ENCODE data around the gene TSC22D2. TPM values are rescaled to one million over a fixed set of nuclear protein-coding genes. Genes with fewer than 3 reads are reported as not detected.

The TSC22D2 gene
- total RNA-seq, 1 experiment from 2014 or later, result 43.1 TPM

DNA sequence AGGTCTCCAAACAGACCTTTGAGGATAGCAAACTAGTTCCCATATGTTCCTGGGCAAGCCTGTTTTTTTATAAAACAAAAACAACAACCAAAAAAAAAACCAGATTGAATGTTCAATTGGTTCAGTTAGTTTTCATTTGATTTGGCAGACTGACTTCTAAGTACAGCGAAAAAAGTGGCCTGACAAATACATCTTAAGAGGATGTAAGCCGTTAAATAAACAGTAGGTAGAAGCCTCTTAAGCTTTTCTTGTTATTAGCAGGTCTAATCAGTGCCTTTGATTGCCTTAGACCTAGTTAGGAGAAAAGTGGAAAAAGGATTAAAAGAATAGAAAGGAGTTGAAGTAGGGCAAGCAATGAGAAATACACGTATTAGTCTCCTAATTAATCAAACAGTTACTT, 13.2 kb downstream of the TSC22D2 start:
- H3K27ac ChIP-seq (ENCODE audit: low read length), result no peak overlapping the region
- peaks cover 73% of the 10 kb centered on the region for H3K4me1 ChIP-seq (ENCODE audit: control insufficient read depth, insufficient read depth, low read length)
- BruUV-seq (replicated peaks), result no TSS peak
- H3K27me3 ChIP-seq (ENCODE audit: control insufficient read depth, insufficient read depth, low read length), result no peaks in the 10 kb centered on the region
- intact Hi-C loops (cut with micrococcal nuclease; ENCODE audit: unreplicated experiment) (no loop called here), in situ Hi-C loops (cut with HindIII; ENCODE audit: low pct_unique_long_range_greater_than_20kb, low sequenced_read_pairs) (no loop called here)
- ChIA-PET CTCF (no interaction called here), POLR2A (interaction anchor here (0.7 to 1.0 kb wide), 2 partner anchors 9 to 182 kb away, joined by 3 to 4 read pairs; no protein-coding TSS in a partner anchor)
- TF ChIP-seq POLR2AphosphoS5 (IDR thresholded peaks at IDR 0.05; ENCODE audit: low read depth, low read length) (no peak), TCF7L2 (IDR thresholded peaks at IDR 0.05; ENCODE audit: low read depth, low read length) (no peak), SIN3A (IDR thresholded peaks at IDR 0.05; ENCODE audit: borderline replicate concordance, insufficient read depth, low read depth, low read length) (no peak)
- TF ChIP-seq, protein P1, sequence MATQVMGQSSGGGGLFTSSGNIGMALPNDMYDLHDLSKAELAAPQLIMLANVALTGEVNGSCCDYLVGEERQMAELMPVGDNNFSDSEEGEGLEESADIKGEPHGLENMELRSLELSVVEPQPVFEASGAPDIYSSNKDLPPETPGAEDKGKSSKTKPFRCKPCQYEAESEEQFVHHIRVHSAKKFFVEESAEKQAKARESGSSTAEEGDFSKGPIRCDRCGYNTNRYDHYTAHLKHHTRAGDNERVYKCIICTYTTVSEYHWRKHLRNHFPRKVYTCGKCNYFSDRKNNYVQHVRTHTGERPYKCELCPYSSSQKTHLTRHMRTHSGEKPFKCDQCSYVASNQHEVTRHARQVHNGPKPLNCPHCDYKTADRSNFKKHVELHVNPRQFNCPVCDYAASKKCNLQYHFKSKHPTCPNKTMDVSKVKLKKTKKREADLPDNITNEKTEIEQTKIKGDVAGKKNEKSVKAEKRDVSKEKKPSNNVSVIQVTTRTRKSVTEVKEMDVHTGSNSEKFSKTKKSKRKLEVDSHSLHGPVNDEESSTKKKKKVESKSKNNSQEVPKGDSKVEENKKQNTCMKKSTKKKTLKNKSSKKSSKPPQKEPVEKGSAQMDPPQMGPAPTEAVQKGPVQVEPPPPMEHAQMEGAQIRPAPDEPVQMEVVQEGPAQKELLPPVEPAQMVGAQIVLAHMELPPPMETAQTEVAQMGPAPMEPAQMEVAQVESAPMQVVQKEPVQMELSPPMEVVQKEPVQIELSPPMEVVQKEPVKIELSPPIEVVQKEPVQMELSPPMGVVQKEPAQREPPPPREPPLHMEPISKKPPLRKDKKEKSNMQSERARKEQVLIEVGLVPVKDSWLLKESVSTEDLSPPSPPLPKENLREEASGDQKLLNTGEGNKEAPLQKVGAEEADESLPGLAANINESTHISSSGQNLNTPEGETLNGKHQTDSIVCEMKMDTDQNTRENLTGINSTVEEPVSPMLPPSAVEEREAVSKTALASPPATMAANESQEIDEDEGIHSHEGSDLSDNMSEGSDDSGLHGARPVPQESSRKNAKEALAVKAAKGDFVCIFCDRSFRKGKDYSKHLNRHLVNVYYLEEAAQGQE (IDR thresholded peaks at IDR 0.05; ENCODE audit: insufficient read depth in 1 of 2, low read depth in 2 of 2, low read length in 1 of 2), result no peak
- TF ChIP-seq, protein P2, sequence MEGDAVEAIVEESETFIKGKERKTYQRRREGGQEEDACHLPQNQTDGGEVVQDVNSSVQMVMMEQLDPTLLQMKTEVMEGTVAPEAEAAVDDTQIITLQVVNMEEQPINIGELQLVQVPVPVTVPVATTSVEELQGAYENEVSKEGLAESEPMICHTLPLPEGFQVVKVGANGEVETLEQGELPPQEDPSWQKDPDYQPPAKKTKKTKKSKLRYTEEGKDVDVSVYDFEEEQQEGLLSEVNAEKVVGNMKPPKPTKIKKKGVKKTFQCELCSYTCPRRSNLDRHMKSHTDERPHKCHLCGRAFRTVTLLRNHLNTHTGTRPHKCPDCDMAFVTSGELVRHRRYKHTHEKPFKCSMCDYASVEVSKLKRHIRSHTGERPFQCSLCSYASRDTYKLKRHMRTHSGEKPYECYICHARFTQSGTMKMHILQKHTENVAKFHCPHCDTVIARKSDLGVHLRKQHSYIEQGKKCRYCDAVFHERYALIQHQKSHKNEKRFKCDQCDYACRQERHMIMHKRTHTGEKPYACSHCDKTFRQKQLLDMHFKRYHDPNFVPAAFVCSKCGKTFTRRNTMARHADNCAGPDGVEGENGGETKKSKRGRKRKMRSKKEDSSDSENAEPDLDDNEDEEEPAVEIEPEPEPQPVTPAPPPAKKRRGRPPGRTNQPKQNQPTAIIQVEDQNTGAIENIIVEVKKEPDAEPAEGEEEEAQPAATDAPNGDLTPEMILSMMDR (IDR thresholded peaks at IDR 0.05), result no peak
- ATAC-seq (no peak), DNase-seq (ENCODE audit: low read depth, low spot score) (no peak)
- peaks cover 25% of the 10 kb centered on the region; the same call in 1 of the 2 replicates for H3K36me3 ChIP-seq (ENCODE audit: control insufficient read depth, insufficient read depth, low read length)
- H3K9me3 ChIP-seq (ENCODE audit: control insufficient read depth, insufficient read depth, low read depth, low read length), result no peaks in the 10 kb centered on the region
- no peak overlapping the region for H3K4me3 ChIP-seq (ENCODE audit: low read depth in 2 of 2, low read length in 2 of 2)

GRCh38 chr3:150421799-150422548, 13.9 kb downstream of the TSC22D2 start:
- TSS peak; percentile 0 for BruUV-seq (replicated peaks)
- ATAC-seq (peak; percentile 63), DNase-seq (ENCODE audit: low read depth, low spot score) (no peak)
- Histone ChIP-seq H3K36me3 (ENCODE audit: control insufficient read depth, insufficient read depth, low read length) (peaks cover 18% of the 10 kb centered on the region; the same call in 1 of the 2 replicates), H3K4me1 (ENCODE audit: control insufficient read depth, insufficient read depth, low read length) (peaks cover 70% of the 10 kb centered on the region), H3K9me3 (ENCODE audit: control insufficient read depth, insufficient read depth, low read depth, low read length) (no peaks in the 10 kb centered on the region), H3K4me3 (ENCODE audit: low read depth in 2 of 2, low read length in 2 of 2) (no peak overlapping the region), H3K27me3 (ENCODE audit: control insufficient read depth, insufficient read depth, low read length) (no peaks in the 10 kb centered on the region), H3K27ac (ENCODE audit: low read length) (peak overlapping the region; percentile 32; the same call in 1 of the 2 replicates)
- ChIA-PET CTCF (no interaction called here), POLR2A (interaction anchor here (0.7 to 1.0 kb wide), 2 partner anchors 9 to 183 kb away, joined by 3 to 4 read pairs; no protein-coding TSS in a partner anchor)
- in situ Hi-C loops (cut with HindIII; ENCODE audit: low pct_unique_long_range_greater_than_20kb, low sequenced_read_pairs) (no loop called here), intact Hi-C loops (cut with micrococcal nuclease; ENCODE audit: unreplicated experiment) (no loop called here)
- TF ChIP-seq SIN3A (IDR thresholded peaks at IDR 0.05; ENCODE audit: borderline replicate concordance, insufficient read depth, low read depth, low read length) (no peak), POLR2AphosphoS5 (IDR thresholded peaks at IDR 0.05; ENCODE audit: low read depth, low read length) (no peak; the same call in 1 of the 2 replicates), TCF7L2 (IDR thresholded peaks at IDR 0.05; ENCODE audit: low read depth, low read length) (no peak)
- TF ChIP-seq, protein P1 (IDR thresholded peaks at IDR 0.05; ENCODE audit: insufficient read depth in 1 of 2, low read depth in 2 of 2, low read length in 1 of 2), result no peak
- TF ChIP-seq, protein P2 (IDR thresholded peaks at IDR 0.05), result no peak
